GM21576 (cell line): ENCODE measurements around the gene PTBP3.

Experiments used
- ATAC-seq: cut with Tn5 transposase; IDR thresholded peaks from one replicate; pipeline ENCODE4 v1.9.1; 2021; ENCODE audit warnings: mild to moderate bottlenecking, moderate library complexity; ENCODE audit not compliant: unreplicated experiment

The PTBP3 gene

DNA sequence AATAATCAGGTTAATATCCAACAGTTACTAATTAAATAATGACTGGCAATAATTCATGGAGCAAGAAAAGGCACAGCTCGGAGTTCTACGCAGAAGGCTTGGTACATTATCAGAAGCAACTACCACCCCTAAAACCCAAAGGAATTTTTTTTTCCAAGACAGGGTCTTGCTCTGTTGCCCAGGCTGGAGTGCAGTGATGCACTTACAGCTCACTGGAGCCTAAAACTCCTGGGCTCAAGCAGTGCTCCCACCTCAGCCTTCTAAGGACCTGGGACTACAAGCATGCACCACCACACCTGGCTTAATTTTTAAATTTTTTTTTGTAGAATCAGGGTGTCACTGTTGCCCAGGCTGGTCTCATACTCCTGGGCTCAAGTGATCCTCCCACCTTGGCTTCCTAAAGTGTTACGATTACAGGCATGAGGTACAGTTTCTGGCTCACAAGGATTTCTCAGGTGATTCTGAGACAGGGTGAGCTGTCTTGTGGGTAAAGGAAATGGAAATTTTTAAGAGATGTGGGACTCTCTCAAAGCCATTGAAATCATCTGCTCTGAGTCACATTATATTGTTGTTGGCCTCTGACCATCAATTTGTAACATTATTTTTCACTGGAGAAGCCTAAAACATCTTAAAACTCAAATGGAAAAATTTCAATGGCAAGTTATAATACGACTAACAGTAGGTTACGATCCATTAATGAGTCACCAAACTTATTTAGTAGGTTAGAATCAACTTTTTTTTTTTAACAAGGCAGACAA is 26.8 kb upstream of the PTBP3 start:
- no peak for ATAC-seq

DNA sequence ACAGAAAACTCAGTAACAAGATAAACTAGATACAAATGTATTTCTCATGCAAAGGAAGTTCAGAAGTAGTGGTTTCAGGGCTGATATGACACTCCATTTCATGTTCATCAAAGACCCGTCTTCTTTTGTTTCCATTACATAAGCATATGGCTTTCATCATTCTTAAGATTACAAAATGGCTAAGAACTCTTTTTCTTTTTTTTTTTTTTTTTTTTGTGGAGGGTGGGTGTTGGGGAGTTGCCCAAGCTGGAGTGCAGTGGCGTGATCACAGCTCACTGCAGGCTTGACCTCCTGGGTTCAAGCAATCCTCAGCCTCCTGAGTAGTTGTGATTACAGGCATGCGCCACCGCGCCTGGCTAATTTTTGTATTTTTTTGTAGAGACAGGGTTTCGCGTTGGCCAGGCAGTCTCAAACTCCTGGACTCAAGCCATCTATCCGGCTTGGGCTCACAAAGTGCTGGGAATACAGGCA is 22.0 kb upstream of the PTBP3 start:
- no peak for ATAC-seq

GRCh38 chr9:112354081-112354743 is 20.8 kb upstream of the PTBP3 start:
- ATAC-seq = no peak

- no peak for ATAC-seq
These were observed 18.8 kb upstream of the PTBP3 start for GRCh38 chr9:112352209-112352608.

GRCh38 chr9:112351184-112351583 is 17.8 kb upstream of the PTBP3 start:
- ATAC-seq = no peak

DNA sequence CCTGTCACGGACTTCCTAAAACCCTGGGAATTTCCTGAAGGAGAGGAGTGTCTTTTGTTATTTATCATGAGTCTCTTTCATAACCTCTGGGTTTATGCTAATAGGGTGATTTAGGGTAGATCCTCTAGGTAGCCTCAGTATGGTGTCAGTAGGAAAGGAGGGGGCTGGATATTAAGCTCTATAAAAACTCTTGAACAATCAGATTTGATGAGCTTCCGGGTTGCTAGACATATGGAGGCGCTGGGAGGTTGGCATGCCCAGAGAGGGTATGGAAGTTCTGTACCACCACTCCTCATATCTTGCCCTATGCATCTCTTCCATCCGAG is 15.6 kb upstream of the PTBP3 start:
- no peak for ATAC-seq

- ATAC-seq = no peak
These were observed 15.0 kb upstream of the PTBP3 start for GRCh38 chr9:112348257-112349007.

DNA sequence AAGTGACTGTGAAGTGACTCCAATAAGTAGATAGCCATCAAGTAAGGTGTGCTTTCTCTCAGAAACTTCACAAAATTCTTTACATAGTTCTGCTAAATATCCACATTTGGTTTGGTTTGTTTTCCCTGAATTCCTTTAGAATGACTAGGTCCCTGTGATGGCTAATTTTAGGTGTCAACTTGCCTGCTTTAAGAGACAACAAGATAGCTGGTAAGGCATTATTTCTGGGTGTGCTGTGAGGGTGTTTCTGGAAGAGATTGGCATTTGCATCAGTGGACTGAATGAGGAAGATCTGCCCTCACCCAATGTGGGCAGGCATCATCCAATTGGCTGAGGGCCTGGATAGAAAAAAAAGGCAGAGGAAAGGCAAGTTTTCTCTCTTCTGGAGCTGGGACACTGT is 8.3 kb upstream of the PTBP3 start:
- ATAC-seq = no peak

DNA sequence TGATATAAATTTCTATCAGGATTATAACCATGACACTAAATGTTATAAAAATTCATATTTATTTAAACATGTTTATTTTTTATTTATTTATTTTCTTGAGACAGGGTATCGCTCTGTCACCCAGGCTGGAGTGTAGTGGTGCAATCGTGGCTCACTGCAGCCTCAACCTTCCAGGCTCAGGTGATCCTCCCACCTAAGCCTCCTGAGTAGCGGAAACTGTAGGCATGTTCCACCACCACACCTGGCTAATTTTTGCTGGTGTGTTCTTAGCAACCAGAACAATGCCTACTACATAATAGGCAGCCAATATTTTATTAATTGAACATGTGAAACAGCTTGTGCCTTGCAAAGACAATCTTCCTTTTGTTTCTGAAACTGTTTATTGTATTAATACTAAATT is 6.5 kb upstream of the PTBP3 start:
- no peak for ATAC-seq

DNA sequence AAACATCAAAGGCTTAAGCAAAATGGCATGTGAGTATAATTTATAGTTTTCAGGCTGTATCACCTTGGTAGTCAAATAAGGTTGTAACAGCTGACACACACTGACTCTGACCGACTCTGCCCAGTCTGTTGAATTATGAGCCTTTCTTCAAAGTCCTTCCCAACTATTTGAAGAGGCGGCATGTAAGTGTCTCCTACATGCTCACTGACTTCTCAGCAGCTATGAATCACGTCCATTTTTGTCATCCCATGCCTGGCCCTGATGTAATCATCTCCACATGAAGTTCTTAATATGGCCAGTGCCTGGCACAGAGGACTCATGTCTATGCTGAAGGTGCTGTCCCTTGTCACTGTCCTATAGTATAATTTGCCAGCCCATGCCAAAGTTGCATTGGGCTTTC is 5.1 kb upstream of the PTBP3 start:
- no peak for ATAC-seq

GRCh38 chr9:112337547-112337946 is 4.1 kb upstream of the PTBP3 start:
- ATAC-seq = no peak

- no peak for ATAC-seq
These were observed 1.0 kb upstream of the PTBP3 start for GRCh38 chr9:112334432-112334841.

DNA sequence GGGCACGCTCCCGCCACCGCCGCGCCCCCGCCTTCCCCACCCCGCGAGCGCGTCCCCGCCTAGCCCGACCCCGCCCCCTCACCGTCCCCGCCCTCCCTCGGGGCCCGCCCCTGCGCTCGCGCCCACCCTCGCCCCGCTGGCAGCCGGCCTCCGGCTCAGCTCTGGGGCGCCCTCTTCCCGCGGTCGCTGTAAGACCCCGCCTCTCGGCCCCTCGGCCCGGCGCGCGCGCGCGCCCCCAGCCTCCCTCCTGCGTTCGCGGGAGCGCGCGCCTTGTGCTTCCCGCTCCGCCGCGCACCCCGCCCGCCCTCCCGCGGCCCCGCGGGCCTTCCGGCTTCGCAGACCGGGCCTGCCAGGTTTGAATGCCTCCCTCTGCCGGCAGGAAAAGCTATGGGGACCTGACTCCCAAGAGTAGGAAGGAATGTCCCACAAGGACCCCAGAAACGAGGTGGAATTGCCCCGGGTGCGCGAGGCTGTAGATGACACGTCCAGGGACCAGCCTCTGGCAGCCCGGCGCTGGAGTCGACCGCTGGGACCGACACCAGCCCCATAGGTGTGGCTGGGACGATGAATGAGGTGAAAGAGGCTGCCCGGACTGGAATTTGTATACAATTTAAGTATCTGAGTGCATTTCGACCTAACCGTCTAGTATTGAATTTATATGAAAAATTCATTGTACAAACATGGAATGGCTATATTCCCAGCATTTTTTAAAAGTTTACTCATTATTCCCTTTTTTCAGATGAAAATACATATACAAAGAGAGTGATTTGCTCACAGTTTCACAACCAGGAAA is 416 bp upstream of the PTBP3 start:
- peak; percentile 61 for ATAC-seq

- ATAC-seq = no peak
These were observed 794 bp downstream of the PTBP3 start for GRCh38 chr9:112332674-112332976.

DNA sequence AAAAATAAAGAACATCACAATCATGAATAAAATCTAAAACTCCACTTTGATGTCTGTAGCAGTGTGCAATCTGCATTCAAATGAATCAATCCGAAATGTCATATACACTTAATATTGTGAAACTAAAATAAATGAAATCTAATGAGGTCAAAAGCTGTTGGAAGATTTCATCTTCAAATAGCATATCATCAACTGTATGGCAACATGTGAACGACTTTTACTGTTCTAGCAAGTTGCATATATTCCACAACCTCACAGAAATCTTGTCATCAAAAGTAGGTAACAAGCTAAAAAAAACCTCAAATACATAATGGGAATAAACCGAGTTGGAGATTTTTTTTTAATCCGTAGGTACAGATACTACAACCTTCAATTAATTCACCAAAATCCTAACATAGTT is 1.2 kb downstream of the PTBP3 start:
- no peak for ATAC-seq

DNA sequence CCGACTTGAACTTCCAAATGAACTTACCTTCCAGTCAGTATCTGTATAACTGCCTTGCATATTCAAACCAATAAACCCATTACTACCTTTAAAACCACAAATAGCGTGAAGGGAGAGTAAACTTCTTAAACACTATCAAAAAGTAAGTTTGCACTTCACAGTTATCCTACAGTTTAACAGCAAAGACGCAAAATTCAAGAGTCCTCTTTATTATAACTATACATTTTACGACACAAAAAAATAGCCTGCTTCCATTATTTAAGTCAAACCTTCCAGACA is 1.8 kb downstream of the PTBP3 start:
- no peak for ATAC-seq

DNA sequence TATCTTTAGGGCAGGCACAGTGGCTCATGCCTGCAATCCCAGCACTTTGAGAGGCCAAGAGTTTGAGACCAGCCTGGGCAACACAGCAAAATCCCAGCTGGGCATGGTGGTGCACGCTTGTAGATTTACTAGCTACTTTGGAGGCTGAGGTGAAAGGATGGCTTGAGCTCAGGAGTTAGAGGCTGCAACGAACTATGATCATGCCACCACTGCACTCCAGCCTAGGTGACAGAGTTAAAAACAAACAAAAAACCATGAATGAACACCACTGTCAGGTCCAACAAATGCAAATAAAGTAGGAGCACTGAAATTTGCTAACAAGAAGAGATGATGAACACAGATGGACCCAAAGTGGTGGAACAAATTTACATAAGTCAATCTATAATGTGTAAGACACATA is 4.9 kb downstream of the PTBP3 start:
- ATAC-seq = no peak

- ATAC-seq = no peak
These were observed 5.5 kb downstream of the PTBP3 start for GRCh38 chr9:112327718-112328450.

DNA sequence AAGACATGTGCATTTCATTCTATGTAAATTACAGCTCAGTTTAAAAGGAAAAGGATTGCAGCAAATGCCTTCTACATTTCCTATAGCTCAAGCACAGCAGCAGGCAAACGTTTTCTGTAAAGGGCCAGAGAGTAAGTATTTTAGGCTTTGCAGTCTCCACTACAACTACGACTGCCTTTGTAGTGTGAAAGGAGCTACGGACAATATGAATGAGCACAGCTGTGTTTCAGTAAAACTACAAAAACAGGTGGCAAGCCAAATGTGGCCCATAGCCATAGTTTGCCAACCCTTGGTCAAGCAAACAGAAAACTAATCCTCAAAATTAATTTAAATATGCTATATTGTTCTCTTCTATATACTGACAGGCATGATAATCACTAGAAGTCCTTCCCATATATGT is 7.2 kb downstream of the PTBP3 start:
- no peak for ATAC-seq

GRCh38 chr9:112325600-112325999 is 7.8 kb downstream of the PTBP3 start:
- ATAC-seq = no peak

- ATAC-seq = no peak
These were observed 8.3 kb downstream of the PTBP3 start for GRCh38 chr9:112325127-112325526.
